Measurements from ENCODE around the gene MPPED1.

DNA sequence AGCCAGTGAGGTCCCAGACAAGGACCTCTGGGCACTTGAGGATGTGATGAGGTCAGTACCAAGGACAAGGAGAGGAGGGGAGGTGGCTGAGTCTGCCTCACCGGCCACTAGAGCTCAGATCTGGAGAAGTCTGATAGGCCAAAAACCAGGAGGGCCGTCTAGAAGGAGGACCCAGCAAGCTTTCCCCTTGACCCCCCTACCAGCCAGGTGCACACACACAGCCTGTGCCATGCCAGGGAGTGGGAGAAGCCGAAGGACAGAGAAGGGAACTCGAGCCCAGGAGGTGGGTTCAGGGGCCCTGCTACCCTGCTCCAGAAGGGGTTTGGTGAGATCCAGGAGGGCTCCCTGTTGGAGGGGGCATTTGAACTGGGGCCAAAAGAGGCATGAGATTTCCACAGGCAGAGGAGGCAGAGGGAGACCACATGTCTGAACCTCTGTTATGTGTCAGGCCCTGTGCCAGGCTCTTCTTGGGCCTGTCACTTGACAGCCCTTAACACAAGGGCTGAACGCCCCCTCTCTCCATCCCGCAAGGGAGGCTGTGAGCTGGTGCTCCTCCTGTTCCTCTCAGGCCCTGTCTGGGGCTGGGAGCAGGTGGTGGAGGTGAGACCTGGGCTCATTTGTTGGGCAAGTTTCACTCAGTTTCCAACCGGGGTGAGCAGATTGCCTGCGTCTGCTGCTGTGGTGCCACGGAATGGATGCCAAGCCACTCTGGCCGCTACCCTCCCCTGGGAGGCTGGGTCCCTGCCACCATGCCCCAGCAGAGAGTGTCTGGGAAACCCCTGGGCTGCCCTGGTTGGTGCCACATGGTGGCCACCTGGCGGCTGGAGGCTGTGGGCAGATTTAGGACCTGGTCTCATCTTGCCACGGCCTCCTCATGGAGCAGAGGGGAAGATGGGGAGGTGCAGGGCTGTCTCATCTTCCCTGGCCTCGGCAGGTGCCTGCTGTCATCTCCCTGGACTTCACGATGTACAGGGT, 65.2 kb downstream of the MPPED1 start:
- TF ChIP-seq, protein P1, sequence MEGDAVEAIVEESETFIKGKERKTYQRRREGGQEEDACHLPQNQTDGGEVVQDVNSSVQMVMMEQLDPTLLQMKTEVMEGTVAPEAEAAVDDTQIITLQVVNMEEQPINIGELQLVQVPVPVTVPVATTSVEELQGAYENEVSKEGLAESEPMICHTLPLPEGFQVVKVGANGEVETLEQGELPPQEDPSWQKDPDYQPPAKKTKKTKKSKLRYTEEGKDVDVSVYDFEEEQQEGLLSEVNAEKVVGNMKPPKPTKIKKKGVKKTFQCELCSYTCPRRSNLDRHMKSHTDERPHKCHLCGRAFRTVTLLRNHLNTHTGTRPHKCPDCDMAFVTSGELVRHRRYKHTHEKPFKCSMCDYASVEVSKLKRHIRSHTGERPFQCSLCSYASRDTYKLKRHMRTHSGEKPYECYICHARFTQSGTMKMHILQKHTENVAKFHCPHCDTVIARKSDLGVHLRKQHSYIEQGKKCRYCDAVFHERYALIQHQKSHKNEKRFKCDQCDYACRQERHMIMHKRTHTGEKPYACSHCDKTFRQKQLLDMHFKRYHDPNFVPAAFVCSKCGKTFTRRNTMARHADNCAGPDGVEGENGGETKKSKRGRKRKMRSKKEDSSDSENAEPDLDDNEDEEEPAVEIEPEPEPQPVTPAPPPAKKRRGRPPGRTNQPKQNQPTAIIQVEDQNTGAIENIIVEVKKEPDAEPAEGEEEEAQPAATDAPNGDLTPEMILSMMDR (conservative IDR thresholded peaks at IDR 0.05 in 1 of 2, IDR thresholded peaks at IDR 0.05 in 1 of 2; ENCODE audit: extremely low read depth in 1 of 2, insufficient read depth in 1 of 2, low read depth in 1 of 2, low read length in 2 of 2), result peak in 1 of 2 donors; percentile 13
- TF ChIP-seq EZH2 (IDR thresholded peaks at IDR 0.05; ENCODE audit: borderline replicate concordance, low read length), result no peak

All from mammary epithelial cell (primary cell).